NCI-H446 treated with DMSO at 0.1 percent for 48 hours (cell line): ENCODE data around the gene FMO5.
"Not testable (repeated sequence)": the region's sequence is repeated elsewhere in the genome, so short reads cannot be mapped to it uniquely, and the experiment has no call there.

ENCODE experiments used
- DNase-seq: peaks from one replicate; lab custom pipeline; 2025; lab: John Stamatoyannopoulos, UW

The FMO5 gene

GRCh38 chr1:147225193-147225730 is at the start of gene FMO5:
Gene FMO5, minus strand, starts transcription at chr1:147225339. Its CDS starts 310 bp downstream, at chr1:147225029.
- no peak for DNase-seq

- peak; percentile 77 for DNase-seq
Observed at GRCh38 chr1:147273409-147274336, 48.5 kb upstream of the FMO5 start.

GRCh38 chr1:147272042-147272441 is 46.9 kb upstream of the FMO5 start:
- DNase-seq, result no peak

GRCh38 chr1:147270721-147271120 is 45.6 kb upstream of the FMO5 start:
- no peak for DNase-seq

- no peak for DNase-seq
Observed at GRCh38 chr1:147267711-147268110, 42.6 kb upstream of the FMO5 start.

GRCh38 chr1:147266381-147266780 is 41.2 kb upstream of the FMO5 start:
- no peak for DNase-seq

- no peak for DNase-seq
Observed at GRCh38 chr1:147264158-147264768, 39.1 kb upstream of the FMO5 start.

GRCh38 chr1:147260956-147261355 is 35.8 kb upstream of the FMO5 start:
- no peak for DNase-seq

- no peak for DNase-seq
Observed at GRCh38 chr1:147252540-147252939, 27.4 kb upstream of the FMO5 start.

- no peak for DNase-seq
Observed at GRCh38 chr1:147247656-147248238, 22.6 kb upstream of the FMO5 start.

GRCh38 chr1:147246910-147247655 is 21.9 kb upstream of the FMO5 start:
- DNase-seq, result no peak

- no peak for DNase-seq
Observed at GRCh38 chr1:147246044-147246690, 21.0 kb upstream of the FMO5 start.

GRCh38 chr1:147245586-147246021 is 20.5 kb upstream of the FMO5 start:
- no peak for DNase-seq

- no peak for DNase-seq
Observed at GRCh38 chr1:147245129-147245528, 20.0 kb upstream of the FMO5 start.

- DNase-seq, result no peak
Observed at GRCh38 chr1:147243841-147244240, 18.7 kb upstream of the FMO5 start.

- DNase-seq, result no peak
Observed at GRCh38 chr1:147243228-147243685, 18.1 kb upstream of the FMO5 start.

- DNase-seq, result peak; percentile 91
Observed at GRCh38 chr1:147242449-147243227, 17.5 kb upstream of the FMO5 start, which contains the start of gene CHD1L. Gene CHD1L, plus strand, starts transcription at chr1:147242684. Its CDS starts 20 bp downstream, at chr1:147242704.

GRCh38 chr1:147241934-147242448 is 16.9 kb upstream of the FMO5 start:
- DNase-seq, result no peak

GRCh38 chr1:147240131-147240721 is 15.1 kb upstream of the FMO5 start:
- not testable (repeated sequence) for DNase-seq
